Measurements from ENCODE around the gene NID2.

Gene NID2

DNA sequence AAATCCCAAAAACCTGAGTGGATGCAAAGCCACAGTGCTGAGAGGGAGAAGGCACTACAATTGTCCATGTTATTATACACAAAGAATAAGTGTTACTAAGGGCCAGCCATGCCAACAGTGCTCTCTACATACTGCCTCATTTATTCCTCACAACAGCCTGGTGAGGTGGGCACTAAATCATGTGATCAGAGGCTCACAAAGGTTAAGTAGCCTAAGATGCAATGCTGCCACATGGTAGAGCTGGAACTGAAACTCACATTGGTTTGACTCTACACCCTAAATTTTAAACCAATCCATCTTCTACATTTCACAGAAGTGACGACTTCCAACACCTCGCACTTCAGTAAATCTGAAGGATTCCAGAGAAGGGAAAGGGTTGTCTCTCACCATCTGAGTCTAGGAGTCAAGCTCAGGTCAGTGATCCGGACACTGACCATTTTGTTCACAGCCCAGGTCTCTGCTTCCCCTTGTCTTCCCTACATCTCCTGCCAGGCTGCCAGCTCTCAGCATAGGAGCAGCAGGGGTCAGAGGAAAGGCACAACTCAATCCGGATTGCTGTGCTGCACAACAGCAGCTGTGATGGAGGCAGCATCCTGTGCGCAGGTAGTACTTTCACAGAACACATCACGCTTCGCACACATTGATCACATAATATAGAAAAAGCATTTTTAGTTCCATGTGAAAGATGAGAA, 29.6 kb downstream of the NID2 start:
- no peak overlapping the region for H3K4me3 Mint-ChIP-seq
- peaks cover 8% of the 10 kb centered on the region for H3K36me3 Mint-ChIP-seq
- peaks cover 4% of the 10 kb centered on the region for H3K27me3 Mint-ChIP-seq
- H3K9me3 Mint-ChIP-seq (ENCODE audit: low read depth), result peaks cover 8% of the 10 kb centered on the region
- H3K27ac Mint-ChIP-seq, result no peak overlapping the region
- H3K4me1 Mint-ChIP-seq (ENCODE audit: low read depth), result peaks cover 3% of the 10 kb centered on the region

DNA sequence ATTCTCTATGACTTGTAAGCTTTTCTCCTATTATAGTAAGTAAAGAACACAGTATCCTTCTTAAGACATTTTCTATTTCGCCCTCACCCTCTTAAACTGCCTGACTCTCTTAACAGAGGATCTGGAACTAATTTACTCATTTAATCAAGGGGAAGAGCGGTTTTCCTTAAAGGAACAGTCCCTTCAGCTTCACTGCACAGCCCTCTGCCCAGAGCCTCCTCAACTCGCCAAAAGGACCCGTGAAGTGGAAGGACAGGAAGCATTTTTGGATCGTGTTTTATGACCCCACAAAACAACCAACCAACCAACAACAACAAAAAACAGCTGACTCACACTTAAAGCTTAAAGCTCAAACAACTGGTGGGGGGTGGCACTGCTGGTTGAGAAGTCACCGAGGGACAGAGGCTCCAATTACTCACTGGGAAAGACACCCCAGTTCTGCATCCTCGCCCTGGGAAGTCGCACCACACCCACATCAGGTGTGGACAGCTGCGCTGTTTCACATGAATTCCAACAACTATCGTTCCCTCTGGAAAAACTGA, 35.7 kb downstream of the NID2 start:
- H3K4me3 Mint-ChIP-seq, result no peak overlapping the region

DNA sequence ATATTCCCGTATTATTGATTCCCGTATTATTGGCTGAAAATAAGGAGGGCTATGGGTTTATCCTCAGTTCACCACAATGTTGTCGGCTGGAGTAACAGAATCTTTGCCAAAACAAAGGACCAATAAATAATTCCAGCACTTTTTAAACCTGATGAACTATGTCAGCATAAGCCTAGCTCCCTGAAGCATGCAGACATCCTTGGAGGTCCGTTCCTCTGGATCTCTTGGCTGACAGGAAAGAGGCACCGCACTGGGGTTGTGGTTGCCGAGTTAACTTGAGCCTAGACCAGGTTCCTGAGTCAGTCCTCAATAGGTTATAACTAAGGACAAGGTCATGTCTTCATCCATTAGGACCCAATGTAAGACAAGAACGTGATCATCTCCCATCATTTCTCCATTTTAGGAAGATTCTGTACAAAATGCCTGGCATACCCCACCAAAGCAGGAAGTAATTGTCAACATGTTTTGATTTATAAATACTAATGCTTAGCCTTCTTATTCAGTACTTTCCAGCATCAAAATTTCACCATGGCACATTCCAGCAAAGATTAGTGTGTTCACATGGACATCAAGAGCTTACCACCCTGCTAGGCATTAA, 36.6 kb downstream of the NID2 start:
- Mint-ChIP-seq H3K4me1 (ENCODE audit: low read depth) (no peaks in the 10 kb centered on the region), H3K9me3 (ENCODE audit: low read depth) (peaks cover 8% of the 10 kb centered on the region), H3K27me3 (peaks cover 3% of the 10 kb centered on the region), H3K27ac (no peak overlapping the region), H3K36me3 (peaks cover 9% of the 10 kb centered on the region), H3K4me3 (no peak overlapping the region)

More for the DNA sequence above, 35.7 kb downstream of the NID2 start:
- H3K27ac Mint-ChIP-seq, result no peak overlapping the region
- peaks cover 9% of the 10 kb centered on the region for H3K36me3 Mint-ChIP-seq
- peaks cover 8% of the 10 kb centered on the region for H3K9me3 Mint-ChIP-seq (ENCODE audit: low read depth)
- peaks cover 3% of the 10 kb centered on the region for H3K27me3 Mint-ChIP-seq
- no peaks in the 10 kb centered on the region for H3K4me1 Mint-ChIP-seq (ENCODE audit: low read depth)

DNA sequence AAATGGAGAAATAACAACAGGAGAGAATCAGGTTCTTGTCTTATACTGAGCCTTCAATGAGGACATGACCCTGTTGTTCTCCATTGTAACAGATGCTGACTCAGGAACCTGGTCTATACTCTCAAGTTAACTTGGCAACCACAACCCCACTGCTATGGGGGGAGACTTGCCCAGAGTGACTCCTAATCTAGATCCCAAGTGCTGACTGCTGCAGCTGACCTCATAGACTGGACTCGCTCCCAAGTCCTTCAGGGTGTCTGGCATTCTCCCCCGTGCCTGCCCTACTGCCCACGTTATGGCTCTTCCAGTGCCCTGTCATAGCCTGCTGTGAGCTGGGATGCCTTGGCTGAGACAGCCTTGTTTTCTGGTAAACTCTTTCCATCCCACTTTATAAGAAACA, 37.1 kb downstream of the NID2 start:
- Mint-ChIP-seq H3K27ac (no peak overlapping the region), H3K27me3 (peaks cover 3% of the 10 kb centered on the region), H3K4me3 (no peak overlapping the region), H3K9me3 (ENCODE audit: low read depth) (peaks cover 8% of the 10 kb centered on the region), H3K4me1 (ENCODE audit: low read depth) (no peaks in the 10 kb centered on the region), H3K36me3 (peaks cover 9% of the 10 kb centered on the region)

DNA sequence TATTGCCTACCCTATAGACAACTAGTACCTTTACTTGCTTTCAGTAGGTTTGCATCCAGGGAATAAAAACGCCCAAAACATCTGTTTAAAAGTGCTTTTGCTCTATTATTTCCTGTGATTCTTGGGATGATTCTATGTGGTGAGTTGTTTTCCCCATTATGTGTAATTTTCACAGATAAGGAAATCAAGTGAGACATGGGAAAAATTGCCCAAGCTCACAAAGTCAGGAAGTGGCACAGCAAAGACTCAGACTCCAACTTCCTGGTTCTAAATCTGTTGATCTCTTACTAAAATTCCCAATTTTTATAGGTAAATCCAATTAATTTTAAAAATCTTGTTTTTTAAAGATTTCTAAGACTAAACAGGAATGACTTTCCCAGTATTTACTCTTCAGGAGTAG, 39.0 kb downstream of the NID2 start:
- peaks cover 3% of the 10 kb centered on the region for H3K36me3 Mint-ChIP-seq
- no peak overlapping the region for H3K4me3 Mint-ChIP-seq
- H3K4me1 Mint-ChIP-seq (ENCODE audit: low read depth), result no peaks in the 10 kb centered on the region
- no peaks in the 10 kb centered on the region for H3K9me3 Mint-ChIP-seq (ENCODE audit: low read depth)
- no peak overlapping the region for H3K27ac Mint-ChIP-seq
- peaks cover 3% of the 10 kb centered on the region for H3K27me3 Mint-ChIP-seq

DNA sequence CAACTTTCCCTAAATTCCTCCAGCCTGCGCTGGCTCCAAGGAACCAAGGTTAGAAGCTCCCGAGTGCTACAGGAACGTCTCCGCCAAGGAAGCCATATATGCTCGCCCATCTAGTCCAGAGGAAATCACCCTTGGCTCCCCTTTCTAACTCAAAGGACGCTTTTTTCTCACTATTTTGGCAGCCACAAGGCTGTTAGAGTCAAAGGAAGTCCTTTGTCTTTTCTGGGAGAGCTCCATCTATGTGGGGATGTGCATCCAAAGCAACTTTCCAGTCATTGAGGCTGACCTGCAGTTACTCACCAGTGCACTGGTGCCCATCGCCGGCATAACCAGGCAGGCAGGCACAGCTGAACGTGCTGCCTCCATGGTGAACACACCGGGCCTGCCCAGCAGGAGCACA, 42.0 kb downstream of the NID2 start:
- Mint-ChIP-seq H3K27me3 (peaks cover 2% of the 10 kb centered on the region), H3K27ac (no peak overlapping the region), H3K36me3 (peaks cover 5% of the 10 kb centered on the region), H3K9me3 (ENCODE audit: low read depth) (peaks cover 3% of the 10 kb centered on the region), H3K4me1 (ENCODE audit: low read depth) (peaks cover 5% of the 10 kb centered on the region), H3K4me3 (no peak overlapping the region)

GRCh38 chr14:52026017-52026660, 42.7 kb downstream of the NID2 start:
- Mint-ChIP-seq H3K4me1 (ENCODE audit: low read depth) (peaks cover 13% of the 10 kb centered on the region), H3K36me3 (peaks cover 5% of the 10 kb centered on the region), H3K9me3 (ENCODE audit: low read depth) (peaks cover 3% of the 10 kb centered on the region), H3K27ac (no peak overlapping the region), H3K27me3 (peaks cover 2% of the 10 kb centered on the region), H3K4me3 (no peak overlapping the region)

- Mint-ChIP-seq H3K27me3 (peaks cover 2% of the 10 kb centered on the region), H3K9me3 (ENCODE audit: low read depth) (peaks cover 3% of the 10 kb centered on the region), H3K4me3 (no peak overlapping the region), H3K36me3 (peaks cover 5% of the 10 kb centered on the region), H3K27ac (no peak overlapping the region), H3K4me1 (ENCODE audit: low read depth) (peaks cover 21% of the 10 kb centered on the region)
Measured at GRCh38 chr14:52025310-52025709, 43.5 kb downstream of the NID2 start.

DNA sequence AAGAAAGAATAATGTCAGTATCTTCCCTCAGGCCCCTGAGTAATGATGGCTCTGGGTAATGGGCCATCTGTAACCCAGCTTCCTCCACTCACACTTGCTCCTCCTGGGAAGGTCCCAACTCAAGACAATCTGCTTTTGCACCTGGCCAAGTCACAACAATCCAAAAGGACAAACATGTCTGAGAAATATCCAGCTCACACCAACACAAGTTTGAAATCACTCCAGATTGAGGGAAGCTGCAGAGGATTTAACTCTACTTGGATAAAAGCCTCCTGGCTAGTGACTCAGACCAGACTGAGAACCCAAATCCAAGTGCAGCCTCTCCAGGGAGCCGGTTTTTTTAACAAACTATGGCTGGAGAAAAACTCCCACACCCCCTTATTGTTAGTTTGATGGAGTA, 45.3 kb downstream of the NID2 start:
- peaks cover under 1% of the 10 kb centered on the region for H3K27me3 Mint-ChIP-seq
- H3K9me3 Mint-ChIP-seq (ENCODE audit: low read depth), result peaks cover 3% of the 10 kb centered on the region
- no peak overlapping the region for H3K27ac Mint-ChIP-seq
- no peak overlapping the region for H3K4me3 Mint-ChIP-seq
- peaks cover 28% of the 10 kb centered on the region for H3K4me1 Mint-ChIP-seq (ENCODE audit: low read depth)
- peaks cover 5% of the 10 kb centered on the region for H3K36me3 Mint-ChIP-seq

DNA sequence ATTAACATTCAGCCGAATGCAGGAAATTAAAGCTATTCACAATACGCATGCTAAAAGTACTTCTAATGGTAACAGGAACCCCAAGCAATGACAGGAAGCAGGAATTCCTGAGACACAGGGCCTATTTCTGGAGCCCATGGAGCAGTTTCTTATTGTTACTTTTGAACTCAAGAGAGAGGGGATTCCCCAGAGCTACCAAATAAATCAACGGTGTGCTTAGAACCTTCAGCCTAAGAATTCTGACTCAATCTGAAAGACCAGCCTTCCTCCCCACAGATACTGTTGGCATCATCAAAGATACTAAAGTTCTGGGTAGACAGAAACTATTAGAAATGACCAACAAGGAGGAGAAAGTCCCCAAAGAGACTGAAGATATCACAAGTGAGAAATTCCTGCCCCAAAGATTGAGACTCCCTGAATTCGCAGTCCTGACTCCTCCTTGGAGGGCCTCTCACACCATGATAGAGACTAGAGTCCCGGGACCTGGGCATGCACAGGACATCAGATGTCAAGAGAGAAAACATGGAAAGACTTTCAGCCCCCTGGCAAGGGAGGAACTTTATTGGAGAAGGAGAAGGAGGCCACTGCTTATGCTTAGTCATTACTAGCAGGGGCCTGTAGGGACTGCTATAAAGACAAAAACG, 46.8 kb downstream of the NID2 start:
- peaks cover 3% of the 10 kb centered on the region for H3K27me3 Mint-ChIP-seq
- peaks cover 28% of the 10 kb centered on the region for H3K4me1 Mint-ChIP-seq (ENCODE audit: low read depth)
- H3K9me3 Mint-ChIP-seq (ENCODE audit: low read depth), result peaks cover 3% of the 10 kb centered on the region
- peaks cover 5% of the 10 kb centered on the region for H3K36me3 Mint-ChIP-seq
- H3K4me3 Mint-ChIP-seq, result no peak overlapping the region
- H3K27ac Mint-ChIP-seq, result no peak overlapping the region

DNA sequence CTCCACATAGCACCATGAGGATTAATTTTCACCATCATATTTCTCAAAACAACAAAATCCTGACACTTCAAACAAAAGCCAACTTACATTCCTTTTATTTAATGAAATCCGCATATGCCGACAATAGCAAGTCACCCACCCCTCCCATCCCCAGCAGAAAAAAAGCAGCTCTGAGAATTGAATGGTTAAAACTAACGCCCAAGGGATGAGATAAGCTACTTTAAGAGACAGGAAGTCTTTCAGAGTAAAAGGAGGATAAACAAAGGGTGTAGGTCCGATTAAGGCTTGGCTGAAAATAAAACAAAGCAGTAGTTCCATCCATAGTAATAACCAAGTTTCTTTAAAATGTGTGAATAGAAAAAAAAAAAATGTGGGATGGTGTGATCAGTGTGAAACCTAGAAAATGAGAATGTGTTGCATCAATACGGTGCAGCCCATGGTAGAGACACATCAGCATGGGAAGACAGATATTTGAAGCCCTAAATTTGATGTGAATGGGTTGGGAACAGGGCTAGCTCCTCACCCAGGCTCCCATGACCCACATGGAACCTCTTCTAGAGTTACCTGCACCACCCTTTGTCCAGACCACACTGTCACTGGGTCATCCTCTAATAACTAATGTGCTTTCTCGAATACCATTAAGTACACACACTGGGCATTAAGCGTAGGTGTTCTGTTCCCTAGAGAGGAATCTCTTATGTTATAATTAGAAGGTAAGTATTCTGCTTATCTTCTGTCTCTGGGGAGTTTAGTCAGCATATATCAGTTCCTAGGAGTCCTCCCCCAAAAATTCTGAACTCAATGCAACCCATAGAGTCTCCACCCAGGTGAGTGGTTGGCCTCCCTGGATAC, 47.8 kb downstream of the NID2 start:
- H3K27me3 Mint-ChIP-seq, result peaks cover 7% of the 10 kb centered on the region
- peaks cover 28% of the 10 kb centered on the region for H3K4me1 Mint-ChIP-seq (ENCODE audit: low read depth)
- peak overlapping the region; percentile 54 for H3K27ac Mint-ChIP-seq

DNA sequence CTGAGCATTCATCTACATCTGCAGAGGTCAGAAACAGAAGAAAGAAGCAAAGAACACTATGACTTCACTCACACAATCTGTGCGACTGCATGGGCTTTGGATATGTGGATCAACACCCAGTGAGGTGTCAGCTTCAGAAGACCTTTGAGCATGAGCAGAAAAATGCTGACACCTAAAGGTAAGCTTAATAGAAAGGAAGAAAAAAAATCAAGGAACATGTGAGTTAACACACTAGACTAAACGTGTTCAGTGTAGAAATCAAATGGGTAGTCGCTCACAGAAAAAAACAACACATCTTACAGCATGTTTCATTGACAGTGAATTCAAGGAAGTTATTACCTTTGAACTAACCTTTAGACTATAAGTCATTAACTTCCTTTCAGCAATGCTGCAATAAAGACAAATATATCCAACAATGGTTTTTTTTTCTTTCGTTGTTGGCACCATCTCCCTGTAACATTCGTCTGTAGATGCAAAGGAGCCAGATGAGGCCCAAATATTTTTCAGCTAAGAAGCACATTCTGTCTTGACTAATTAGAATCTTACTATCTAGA, 48.6 kb downstream of the NID2 start:
- Mint-ChIP-seq H3K27ac (no peak overlapping the region), H3K4me3 (peak overlapping the region; percentile 46), H3K27me3 (peaks cover 7% of the 10 kb centered on the region), H3K36me3 (peaks cover 5% of the 10 kb centered on the region), H3K4me1 (ENCODE audit: low read depth) (peaks cover 28% of the 10 kb centered on the region), H3K9me3 (ENCODE audit: low read depth) (peaks cover 3% of the 10 kb centered on the region)

More for the DNA sequence above, 47.8 kb downstream of the NID2 start:
- peak overlapping the region; percentile 32 for H3K4me3 Mint-ChIP-seq
- peaks cover 5% of the 10 kb centered on the region for H3K36me3 Mint-ChIP-seq
- H3K9me3 Mint-ChIP-seq (ENCODE audit: low read depth), result peaks cover 3% of the 10 kb centered on the region

- peaks cover 28% of the 10 kb centered on the region for H3K4me1 Mint-ChIP-seq (ENCODE audit: low read depth)
- H3K36me3 Mint-ChIP-seq, result peaks cover 2% of the 10 kb centered on the region
- no peak overlapping the region for H3K4me3 Mint-ChIP-seq
- H3K9me3 Mint-ChIP-seq (ENCODE audit: low read depth), result no peaks in the 10 kb centered on the region
- peaks cover 7% of the 10 kb centered on the region for H3K27me3 Mint-ChIP-seq
- no peak overlapping the region for H3K27ac Mint-ChIP-seq
Measured at GRCh38 chr14:52018970-52019369, 49.9 kb downstream of the NID2 start.

DNA sequence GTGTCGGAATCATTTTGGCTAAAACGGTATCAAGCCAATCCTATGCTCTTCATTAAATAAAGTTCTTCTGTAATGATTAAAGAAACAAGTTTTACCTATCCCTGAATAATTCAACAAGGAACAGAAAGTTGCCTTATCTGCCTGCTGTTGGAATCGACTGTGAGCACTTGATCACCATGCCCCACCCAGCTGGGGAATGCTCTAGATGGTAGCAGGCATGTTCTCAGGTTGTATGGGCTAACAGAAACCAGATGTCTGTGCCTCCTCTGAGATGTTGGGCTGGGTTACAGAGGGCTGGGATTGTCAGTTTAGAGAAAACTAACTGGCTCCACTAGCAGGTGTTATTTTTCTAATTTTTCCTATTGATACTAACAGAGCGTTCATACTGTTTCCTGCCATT, 50.6 kb downstream of the NID2 start:
- peaks cover 28% of the 10 kb centered on the region for H3K4me1 Mint-ChIP-seq (ENCODE audit: low read depth)
- peaks cover 7% of the 10 kb centered on the region for H3K27me3 Mint-ChIP-seq
- peaks cover 2% of the 10 kb centered on the region for H3K36me3 Mint-ChIP-seq
- no peak overlapping the region for H3K27ac Mint-ChIP-seq
- H3K4me3 Mint-ChIP-seq, result no peak overlapping the region
- H3K9me3 Mint-ChIP-seq (ENCODE audit: low read depth), result no peaks in the 10 kb centered on the region

All from activated naive CD8-positive, alpha-beta T cell (primary cell).